GM19099 (cell line): ENCODE measurements around the gene DOCK10.

Source experiments
- POLR2A ChIP-seq: IDR thresholded peaks from 3 replicates; pipeline ENCODE4 v1.6.1; 2011; ENCODE audit warnings: low read depth; ENCODE audit not compliant: insufficient read length; ENCODE audit errors: extremely low read depth

Gene DOCK10

DNA sequence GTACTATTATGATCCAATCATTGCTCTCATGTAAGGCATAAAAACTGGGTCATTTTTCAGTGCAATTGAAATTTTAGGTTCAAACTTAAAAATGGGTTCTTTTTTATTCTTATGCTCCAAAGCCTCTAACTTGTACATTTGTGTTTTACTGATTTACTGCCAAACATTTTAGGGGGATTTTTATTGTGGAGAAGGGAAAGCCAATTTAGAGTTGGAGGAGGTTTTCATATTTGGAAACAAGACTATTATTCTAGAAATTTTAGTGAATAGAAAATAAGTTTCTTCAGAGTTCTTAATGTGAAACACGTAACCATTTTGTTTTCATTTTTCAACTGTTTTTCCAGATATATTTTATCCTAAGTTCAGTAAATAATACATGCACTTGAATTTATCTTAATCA, 138.6 kb downstream of the DOCK10 start:
- TF ChIP-seq POLR2A: no peak

- no peak for TF ChIP-seq POLR2A
Measured at GRCh38 chr2:224901121-224901676, 141.1 kb downstream of the DOCK10 start.

GRCh38 chr2:224895377-224895776, 146.9 kb downstream of the DOCK10 start:
- TF ChIP-seq POLR2A: no peak

DNA sequence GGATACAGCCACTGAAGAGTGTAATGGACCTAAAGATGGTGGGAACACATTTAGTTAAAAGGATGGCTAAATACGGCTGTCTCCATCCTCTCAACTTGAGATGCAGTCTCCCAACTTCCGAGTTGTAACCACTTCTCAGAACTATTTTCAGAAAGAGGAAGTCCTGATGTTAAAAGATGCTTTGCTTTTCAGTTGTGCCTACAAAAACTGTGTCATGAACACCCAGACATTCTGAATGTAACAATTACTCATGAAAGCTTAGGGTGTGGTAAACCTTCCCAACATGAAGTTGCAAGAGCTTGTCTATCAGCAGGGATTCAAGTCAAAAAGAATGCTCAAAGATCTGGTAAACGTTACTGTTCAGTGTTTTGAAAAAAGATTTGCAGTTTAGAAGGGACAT, 147.9 kb downstream of the DOCK10 start:
- TF ChIP-seq POLR2A: no peak

GRCh38 chr2:224893848-224894247, 148.4 kb downstream of the DOCK10 start:
- no peak for TF ChIP-seq POLR2A

DNA sequence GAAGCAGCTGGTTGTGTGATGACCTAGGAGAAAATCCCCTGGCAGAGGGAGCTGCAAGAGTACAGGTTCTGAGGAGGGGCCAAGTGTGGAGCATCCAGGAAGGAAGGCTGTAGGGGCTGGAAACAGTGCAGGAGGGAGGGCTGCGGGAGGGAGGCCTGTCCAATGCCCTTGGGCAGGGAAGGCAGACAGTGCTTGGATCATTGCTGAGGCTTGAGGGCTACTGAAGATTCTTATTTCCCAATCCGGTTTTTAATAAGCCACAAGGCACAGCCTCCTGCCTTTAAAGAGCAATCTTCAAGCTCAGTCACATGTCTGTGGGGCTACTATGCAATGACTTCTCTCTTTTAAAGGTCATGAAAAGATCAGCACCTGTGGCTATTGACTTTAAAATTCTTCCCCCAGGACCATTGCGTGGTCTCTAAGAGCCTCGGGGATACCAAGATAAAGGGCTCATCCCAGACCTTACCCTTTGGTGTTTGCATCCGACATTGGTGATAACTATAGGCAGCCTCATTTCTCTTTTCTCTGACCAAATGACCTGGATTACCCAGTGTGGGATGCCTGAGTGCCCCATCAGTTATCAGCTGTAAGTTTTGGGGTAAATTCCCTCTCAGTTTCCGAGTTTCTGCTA, 149.6 kb downstream of the DOCK10 start:
- no peak for TF ChIP-seq POLR2A

GRCh38 chr2:224890372-224890771, 151.9 kb downstream of the DOCK10 start:
- no peak for TF ChIP-seq POLR2A

DNA sequence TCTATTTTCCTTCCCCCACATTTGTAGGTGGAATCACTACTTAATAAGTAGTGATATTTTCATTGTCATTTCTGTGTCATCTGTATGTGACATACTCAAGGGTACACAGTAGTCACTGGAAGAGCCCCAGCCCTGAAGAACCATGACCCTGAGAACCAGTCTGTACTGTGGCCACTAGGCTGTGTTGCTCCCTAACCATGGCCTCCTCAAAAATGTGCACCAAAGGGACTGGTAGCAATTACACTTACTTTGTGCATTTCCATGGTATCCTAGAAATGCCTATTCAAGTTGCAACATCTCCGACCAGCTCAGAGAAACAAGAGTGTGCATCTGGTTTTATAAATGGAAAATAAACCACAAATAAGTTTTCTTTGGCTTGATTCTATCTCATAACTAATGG, 155.1 kb downstream of the DOCK10 start:
- TF ChIP-seq POLR2A: no peak

GRCh38 chr2:224885836-224886547, 156.3 kb downstream of the DOCK10 start:
- TF ChIP-seq POLR2A: no peak

DNA sequence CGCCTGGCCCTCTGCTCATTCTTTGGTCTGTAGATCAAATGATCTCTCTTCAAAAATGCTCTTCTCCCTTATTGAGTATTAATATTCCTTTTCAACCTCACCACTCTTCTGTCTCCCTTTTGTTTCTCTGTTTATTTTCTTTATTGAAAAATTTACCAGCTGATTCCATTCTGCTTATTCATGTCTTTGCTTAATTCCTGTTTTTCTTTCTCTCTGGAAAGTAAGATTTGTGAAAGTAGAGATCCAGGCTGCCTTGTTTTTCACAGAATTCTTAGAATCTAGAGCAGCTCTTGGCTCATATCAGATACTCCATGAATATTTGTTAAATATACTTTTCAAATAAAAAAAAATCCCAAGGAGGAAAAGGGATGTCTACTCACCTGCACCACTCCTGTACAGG, 157.0 kb downstream of the DOCK10 start:
- TF ChIP-seq POLR2A: no peak

DNA sequence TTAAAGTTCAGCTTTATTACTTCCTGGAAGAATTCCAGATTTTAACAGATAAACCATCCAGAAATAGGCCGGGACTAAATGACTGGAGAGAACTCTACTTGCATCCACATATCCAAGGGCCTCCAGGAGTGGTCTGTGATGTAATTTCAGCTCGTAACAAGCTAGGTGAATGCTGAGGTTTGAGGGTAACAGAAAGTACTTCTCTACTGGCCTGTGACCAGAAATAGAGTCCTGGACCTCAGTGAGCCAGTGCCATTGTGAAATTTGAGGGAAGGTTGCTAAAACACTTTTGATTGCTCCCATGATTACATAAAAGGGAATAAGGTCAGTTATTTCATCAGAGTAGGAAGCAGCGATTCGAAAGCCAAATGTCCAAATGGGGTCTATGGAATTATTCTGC, 158.1 kb downstream of the DOCK10 start:
- no peak for TF ChIP-seq POLR2A

DNA sequence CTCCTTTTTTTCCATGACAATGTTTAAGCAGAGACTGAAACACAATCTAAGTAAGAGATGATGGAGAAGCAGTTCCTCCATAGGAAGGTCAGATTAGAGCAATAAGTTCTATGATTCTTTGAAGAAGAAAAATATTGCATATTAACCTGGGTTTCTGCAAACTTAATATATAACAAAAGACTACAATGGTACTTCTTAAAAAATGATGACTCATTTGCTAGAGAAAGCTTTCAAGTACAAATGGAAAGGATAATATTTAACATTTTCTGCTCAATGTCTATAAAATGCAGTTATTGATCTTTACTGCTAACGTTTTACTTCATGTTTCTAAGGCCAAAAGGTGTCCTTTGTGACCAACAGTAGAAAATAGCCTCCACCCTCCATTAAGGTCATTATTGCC, 158.6 kb downstream of the DOCK10 start:
- no peak for TF ChIP-seq POLR2A

DNA sequence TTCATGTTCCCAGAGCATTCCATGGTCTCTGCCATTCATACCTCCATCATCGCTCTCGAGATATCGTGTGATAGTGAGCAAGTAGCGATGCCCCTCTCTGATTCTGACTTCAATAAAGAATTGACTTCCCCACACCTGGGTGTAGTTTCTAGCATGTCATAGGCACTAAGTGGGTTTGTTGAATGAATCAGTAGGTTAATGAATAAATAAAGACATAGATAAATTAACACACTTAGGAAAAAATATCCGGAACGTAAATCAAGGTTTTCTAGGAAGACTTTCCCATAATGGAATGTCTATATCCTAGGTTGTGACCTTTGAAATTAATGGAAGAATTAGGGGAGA, 159.1 kb downstream of the DOCK10 start:
- no peak for TF ChIP-seq POLR2A

DNA sequence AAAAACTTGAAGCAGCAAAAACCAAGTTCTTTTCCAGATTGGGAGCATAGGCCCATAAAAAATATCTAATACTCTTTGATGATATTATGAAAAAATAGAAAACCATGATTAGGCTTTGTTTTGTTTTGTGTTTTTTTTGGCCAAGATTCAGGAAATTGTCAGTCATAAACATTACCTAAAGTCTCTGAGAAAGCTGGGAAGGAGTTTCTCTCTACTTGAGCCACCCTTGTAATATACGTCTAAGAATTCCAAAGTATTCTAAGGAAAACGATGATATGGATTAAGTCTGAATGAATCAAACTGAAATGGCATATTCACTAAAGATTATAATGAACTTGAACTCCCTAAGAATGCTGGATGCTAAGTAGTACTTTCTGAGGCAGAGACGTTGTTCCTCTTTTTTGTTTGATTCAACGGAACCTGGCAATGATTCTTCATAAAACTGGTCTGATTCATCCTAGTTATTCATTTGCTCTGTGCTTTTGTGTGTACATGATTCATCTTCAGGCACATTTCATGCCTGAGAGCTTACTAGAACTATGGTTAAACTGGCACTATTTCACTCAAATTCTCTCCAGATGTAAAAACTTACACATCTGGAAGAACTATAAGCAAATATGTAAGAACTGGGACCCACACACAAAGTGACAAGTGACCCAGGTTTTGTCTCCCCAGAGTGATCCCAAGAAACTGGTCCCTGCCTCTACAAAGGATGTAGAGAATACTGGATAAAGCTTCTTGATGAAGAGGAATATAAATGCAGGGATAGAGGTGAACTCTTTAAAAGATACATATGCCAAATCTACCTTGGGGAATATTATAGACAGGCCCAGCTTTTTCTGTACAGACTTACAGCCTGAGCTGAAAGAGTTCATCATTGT, 159.7 kb downstream of the DOCK10 start:
- TF ChIP-seq POLR2A: no peak

GRCh38 chr2:224881846-224882245, 160.4 kb downstream of the DOCK10 start:
- no peak for TF ChIP-seq POLR2A
